MM.1S (cell line): Measurements from ENCODE around the gene OR1S2.

Experiments used
- EZH2phosphoT487 ChIP-seq: fragments of 300-600 bp; sonication (generic); IDR thresholded peaks from 2 replicates; pipeline ENCODE4 v1.6.1; 2018; ENCODE audit warnings: antibody characterized with exemption, low read length
- TF ChIP-seq, protein P1 (sequence below): fragments of 300-600 bp; sonication (generic); IDR thresholded peaks from 2 replicates; pipeline ENCODE4 v1.5.1; 2016; ENCODE audit warnings: antibody characterized with exemption, low read length, mixed read lengths

- TF ChIP-seq, protein P1, sequence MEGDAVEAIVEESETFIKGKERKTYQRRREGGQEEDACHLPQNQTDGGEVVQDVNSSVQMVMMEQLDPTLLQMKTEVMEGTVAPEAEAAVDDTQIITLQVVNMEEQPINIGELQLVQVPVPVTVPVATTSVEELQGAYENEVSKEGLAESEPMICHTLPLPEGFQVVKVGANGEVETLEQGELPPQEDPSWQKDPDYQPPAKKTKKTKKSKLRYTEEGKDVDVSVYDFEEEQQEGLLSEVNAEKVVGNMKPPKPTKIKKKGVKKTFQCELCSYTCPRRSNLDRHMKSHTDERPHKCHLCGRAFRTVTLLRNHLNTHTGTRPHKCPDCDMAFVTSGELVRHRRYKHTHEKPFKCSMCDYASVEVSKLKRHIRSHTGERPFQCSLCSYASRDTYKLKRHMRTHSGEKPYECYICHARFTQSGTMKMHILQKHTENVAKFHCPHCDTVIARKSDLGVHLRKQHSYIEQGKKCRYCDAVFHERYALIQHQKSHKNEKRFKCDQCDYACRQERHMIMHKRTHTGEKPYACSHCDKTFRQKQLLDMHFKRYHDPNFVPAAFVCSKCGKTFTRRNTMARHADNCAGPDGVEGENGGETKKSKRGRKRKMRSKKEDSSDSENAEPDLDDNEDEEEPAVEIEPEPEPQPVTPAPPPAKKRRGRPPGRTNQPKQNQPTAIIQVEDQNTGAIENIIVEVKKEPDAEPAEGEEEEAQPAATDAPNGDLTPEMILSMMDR, result no peak
- no peak for TF ChIP-seq EZH2phosphoT487
These were observed 24.3 kb downstream of the OR1S2 start for GRCh38 chr11:58179648-58180047.
